HG02642 (cell line): ENCODE results near the gene MBNL1.

Source experiments
- ATAC-seq: cut with Tn5 transposase; IDR thresholded peaks from one replicate; pipeline ENCODE4 v1.9.1; 2021; ENCODE audit warnings: mild to moderate bottlenecking; ENCODE audit not compliant: unreplicated experiment, poor library complexity

The MBNL1 gene

DNA sequence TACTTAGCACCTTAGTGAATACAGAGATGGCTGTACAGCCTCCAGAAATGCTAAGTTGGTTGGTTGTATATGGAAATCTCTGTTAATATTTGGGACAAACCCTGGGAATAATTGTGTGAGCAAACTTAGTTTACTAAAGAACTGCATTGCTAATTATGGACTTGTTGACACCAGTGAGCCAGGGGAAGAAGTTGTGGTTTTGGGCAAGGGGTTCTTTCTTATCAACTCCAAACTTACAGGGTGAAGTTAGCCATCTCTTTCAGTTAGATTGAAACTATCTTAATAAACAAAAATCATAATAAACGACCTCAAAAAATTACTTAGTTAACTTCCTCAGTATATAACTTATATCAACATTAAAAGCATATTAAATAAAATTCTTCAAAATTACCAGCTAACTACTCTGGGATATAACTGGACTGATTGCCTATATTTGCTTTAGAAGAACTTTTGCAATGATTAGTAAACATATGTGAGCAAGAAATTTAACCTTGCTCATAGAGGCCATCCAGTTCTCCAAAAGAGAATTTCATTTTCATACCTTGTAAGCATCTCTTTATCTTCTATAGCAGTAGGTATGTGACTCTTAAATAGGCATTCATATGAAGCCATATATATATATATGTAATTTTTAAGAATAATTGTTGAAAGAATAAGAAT is 24.7 kb downstream of the MBNL1 start:
- ATAC-seq: no peak

DNA sequence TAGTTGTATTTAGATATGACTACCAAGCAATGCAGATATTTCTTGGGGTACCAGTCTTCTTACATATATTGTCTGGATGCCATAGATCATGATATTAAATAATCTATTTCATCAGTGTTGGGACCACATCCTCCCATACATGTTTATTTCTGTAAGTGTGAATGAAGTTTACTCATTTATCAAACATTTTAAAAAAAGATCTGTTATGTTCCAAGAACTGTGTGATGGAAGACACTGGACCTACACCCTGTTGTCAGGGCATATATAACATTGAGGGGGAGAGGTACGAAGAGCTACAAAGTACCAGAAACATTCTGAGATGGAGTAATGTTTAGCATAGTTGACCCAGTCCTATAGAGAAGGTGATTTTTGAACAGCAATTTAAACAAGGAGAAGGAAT is 26.6 kb downstream of the MBNL1 start:
- ATAC-seq: no peak

DNA sequence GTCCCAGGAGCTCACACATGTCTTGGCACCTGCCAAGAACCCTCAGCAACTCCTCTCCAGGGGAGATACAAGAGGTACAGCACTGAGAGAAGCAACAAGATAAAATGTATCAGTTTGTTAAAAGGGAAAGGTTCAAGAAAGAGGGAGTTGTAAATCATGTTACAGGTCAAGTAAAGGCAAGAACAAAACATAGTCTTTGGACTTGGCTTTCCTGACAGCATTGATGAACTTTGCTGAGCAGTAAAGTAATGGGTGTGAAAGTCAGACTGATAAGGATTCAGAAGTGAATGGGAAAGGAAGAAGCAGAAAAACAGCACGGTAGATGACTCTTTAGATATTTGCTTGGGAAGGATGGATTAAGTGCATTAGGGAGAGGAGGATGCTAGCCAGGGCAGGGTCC is 27.1 kb downstream of the MBNL1 start:
- ATAC-seq: no peak

DNA sequence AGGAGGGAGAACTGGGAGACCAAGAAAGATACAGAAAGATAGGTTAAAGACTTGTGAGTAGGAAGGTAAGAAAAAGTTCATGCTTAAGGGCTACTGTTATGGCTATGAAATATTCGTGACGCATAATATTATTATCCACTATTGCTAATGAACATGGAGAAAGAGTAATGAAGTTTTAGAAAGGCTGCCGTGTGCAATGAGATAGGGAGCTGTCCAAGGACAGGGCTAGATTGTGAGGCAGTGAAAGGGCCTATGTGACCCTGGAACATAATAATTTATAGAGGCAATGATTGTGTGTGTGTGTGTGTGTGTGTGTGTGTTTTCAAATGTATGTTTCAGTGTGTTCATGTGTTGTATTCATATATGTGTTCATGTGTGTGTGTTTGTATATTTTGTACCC is 27.7 kb downstream of the MBNL1 start:
- ATAC-seq: no peak

DNA sequence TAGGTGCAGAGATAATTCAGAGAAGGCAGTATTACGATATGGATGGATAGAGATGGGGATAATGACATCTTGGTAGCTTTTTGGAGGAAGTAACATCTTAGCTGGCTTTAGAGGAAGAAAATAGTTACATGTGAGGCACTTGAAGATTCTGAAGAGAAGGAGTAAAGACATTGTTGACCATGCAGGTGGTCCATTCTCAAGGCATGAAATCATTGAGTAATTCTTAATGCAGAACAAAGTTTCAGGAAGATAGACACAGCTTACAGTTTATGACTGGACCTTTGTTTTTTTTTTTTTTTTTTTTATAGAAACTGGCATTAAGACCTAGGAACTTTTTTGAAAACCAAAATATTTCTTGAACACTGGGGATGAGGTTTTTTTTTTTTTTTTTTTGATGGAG is 28.2 kb downstream of the MBNL1 start:
- no peak for ATAC-seq

DNA sequence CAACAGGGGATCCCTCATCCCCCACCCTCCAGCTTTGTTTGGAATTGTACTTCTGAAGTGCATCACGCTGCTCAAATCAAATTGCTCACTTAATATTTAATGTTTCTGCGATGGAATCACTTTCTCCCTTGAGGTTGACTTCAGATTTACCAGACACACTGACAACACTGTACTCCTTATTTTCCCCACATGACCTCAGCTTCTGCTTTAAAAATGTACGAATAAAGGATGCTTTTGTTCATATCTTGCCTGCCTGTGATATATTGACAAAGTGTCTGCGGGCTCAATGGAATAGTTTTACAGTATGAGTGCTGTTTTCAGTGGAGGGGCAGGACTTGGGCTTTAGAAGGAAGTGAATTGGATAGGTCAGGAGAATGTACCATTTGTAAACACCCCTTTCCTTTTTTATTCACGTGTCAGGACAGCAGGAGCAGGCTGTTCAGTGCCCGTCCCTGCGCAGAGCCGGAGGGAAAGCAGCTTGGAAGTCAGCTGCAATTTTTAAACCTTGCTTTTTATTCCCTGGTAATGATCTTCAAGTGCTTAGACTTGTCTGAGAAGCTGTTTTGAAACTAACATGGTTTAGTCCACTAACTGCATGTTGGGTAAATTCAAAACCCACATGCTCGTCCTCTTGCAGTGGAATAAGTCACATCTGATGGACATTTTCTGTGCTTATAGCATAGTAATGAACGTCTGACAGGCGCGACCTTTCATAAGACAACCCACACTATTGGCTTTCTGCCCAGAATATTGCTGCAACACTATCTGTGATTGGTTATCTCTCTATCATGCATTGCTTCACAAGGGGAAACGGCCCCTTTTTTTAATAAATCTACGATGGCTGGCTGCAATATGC is 29.9 kb downstream of the MBNL1 start:
- ATAC-seq: peak; percentile 60

DNA sequence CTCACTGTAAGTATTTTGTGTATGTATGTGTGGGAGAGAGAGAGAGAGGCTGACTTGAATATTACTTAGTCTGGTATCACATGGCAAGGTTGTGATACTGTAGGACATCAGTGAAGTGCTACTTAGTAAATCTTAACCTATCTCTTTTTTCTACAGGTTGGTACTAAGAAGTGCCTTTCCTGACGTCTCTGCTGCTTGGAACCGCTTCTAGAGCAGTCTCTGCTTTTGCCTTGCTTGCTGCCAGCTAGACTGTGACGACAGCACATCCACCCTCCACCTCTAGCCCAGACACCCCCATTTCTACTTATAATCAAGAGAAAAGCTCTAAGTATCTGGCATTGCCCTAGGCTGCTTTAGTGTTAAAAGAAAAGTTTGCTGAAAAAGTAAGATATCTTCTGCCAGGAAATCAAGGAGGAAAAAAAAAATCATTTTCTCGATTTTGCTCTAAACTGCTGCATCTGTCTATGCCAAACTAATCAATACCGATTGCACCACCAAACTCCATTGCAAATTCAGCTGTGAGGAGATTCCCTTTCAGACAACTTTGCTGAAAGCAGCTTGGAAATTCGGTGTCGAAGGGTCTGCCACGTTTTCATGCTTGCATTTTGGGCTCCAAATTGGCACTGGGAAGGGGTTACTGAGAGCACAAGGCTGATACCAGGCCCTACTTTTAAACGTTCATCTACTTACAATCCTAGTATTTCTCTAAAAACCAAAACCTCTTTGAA is 30.7 kb downstream of the MBNL1 start:
- ATAC-seq: no peak

DNA sequence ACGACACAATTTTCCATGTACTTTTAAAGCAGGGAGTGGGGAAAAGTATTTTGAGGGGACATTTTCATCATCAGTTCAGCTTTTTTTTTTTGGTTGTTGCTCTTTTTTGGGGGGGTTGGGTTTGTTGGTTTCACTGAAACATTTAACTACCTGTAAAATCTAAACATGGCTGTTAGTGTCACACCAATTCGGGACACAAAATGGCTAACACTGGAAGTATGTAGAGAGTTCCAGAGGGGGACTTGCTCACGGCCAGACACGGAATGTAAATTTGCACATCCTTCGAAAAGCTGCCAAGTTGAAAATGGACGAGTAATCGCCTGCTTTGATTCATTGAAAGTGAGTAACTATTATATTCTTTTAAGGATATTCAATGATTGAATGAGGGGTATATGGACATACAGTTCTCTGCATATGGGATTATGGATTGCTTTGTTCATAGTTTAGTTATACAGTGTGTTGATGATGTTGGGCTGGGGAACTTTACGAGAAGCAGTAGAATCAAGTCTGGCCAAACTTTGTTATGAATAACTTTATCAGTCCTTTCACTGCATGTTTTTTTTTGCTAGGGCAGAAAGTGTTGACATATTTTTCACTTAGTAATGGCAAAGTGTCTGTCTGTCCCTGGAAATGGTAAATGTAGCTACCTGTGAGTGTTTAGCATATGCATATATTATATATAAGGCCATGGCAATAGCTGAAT is 31.5 kb downstream of the MBNL1 start:
- ATAC-seq: no peak

DNA sequence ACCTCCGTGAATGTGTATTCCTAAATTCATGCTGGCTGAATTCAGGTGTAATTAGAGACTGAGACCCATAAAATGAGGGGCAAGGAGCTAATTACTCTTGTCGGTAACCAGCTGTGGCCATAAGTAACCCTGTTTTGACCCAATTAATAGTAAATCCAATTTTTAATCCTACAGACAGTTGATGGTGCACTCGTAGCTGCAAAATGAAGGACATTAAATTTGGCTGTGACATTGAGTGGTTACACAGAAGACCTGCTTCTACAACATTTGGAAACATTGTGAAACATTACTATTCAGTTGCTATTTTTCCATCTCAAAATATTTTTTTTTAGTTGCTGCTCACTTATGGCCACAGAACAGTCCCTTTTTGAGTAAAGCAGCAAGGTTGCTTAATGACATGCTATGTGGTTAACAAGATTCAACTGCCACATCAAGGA is 33.0 kb downstream of the MBNL1 start:
- ATAC-seq: no peak

DNA sequence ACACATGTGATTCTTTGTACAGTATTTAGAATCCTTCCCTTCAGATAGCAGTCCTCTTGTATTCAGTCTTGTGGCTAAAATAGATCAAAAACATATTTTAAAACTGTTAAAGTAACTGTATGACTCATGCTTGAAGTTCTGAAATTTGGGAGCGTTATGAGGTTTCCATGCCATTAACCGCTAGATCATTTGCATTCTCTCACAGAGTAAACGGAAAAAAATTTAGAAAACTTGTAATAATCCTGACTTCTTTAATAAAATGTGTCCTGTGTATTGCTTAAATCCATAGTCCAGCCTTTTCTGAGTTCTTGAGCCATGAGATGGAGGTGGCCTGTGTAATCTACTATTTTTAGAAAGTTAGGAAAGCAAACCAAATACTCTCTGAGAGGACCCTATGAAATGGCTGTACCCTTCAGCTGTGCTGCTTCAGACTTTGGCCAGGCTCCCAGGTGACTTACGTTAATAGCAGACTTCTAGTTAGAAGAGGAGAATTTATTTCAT is 33.8 kb downstream of the MBNL1 start:
- ATAC-seq: peak; percentile 70

DNA sequence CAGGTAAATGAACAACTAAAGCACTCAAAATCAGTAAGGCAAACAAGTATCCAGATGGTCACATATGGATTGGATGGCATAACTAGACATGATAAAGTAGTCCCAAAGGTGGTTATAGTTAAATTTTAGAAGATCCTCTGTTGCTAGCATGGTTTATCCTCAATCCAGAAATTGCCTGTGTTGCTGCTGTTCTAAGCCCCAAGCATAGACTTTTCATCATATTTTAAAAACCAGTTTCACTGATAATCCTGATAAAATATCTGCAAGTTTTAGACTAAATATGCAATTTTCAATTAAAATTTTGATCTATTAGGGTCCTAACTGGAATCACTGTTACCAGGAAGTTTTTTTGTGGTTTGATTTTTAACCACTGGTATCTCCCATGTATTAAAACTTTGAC is 35.4 kb downstream of the MBNL1 start:
- no peak for ATAC-seq

DNA sequence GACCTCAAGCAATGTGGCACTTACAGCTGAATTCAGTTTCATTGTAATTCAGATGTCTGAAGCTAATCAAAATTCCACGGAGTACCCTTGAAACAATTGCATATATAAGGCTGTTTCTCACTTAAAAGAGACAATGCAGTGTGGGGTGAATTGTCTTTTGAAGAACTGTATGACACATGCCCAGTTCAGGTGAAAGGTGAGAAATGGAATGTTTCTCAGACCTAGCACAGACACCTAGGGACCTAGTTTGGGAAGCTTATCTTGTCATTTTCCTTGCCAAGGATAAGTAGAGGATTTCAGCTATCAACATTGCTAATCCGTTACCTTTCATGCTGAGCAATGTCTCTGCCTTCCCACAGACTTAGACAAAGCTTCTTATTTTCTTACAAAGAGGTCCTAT is 36.3 kb downstream of the MBNL1 start:
- ATAC-seq: no peak

DNA sequence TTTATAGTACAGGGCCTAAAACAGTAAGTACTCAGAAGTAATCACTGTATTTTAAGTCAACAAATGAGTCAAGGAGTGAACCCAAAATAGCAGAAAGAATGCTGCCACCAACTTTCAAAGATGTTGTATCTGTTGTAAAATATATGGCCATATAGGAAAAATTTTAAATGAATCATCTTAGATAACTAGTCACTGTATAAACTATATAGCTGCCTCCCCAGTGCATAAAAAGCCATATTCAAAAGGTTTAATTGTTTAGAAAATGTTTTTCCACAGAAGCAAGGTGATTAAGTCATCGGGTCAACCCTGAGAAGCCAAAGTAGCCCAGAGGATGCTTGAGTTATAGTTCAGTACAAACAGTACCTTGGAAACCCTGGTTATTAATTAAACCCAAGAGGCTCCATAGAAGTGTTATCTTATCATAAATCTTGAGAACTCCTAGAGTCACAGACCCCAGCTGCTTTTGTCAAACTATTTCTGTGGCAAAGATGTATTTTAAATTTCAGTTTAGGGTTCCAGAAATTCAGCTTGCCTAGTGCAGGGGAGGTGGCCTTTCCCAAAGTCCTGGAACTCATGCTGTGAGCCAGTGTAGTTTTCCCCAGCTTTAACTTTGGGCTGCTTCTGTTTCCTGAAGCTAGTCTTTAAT is 39.2 kb downstream of the MBNL1 start:
- no peak for ATAC-seq

DNA sequence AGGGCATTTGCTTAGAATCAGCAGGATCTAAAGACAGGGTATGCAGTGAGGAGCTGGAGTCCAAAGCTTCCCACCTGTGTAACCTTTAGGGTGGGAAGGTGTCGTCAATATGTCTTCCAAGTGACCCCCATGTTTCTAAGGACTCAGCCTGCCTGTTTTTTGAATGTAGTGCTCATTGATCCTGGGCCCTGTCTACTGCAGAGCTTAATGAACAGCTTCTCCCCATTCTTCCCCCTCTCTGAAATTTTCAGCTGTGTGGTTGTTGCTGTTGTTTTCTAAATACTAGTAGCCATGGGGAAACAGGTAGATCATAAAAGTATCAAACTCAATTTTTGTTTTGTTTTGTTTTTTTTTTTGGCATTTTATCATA is 39.7 kb downstream of the MBNL1 start:
- no peak for ATAC-seq

DNA sequence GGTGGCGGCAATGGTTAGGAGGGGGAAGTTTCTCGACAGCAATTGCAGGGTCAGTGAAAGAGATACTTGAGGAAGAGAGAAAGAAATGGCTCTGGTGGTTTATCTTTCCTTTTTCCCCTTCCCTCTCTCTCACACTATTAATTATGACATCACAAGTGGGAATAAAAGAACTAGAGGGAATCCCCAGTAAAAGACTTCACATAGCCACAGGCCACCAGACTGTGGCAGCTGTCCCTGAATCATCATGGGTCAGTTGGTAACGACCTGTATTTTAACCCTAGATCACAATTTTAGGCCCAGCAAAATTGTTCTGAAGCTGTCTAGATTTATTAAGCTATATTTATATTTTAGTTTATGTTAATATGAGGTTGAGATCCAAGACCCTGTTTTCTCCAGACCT is 40.3 kb downstream of the MBNL1 start:
- no peak for ATAC-seq

DNA sequence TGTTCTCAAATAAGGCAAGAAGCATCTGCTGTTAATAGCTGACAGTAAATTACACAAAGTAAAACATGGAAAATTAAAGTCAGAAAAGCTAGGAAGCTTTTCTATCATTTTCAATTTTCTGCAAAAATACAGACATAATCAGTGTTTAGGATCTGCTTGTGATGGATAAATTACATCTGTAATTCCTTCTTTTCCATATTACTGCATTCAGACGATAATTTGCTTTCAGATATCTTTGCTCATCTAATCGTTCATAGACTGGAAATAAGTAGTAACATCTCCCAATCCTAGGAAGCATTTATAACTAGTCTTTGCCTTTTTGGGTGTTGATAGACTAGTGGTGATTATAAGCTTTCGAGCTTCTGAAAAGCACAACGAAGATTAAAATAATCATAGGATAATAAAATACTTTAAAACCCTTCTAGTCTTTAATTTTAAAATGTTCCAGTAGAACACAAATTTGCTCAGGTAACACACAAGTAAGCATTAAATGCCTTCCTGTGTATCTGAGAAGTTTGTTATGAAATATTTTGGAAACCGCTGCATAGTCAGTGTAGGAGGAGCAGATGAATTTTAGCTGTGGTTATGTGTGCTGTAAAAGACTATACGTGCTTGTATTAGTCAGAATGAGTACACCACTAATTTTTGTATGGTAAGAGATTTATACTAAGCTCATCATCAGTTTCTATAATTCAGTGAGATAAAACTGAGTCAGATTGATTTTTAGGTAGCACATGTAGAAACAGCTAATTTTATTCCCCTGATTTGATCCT is 41.0 kb downstream of the MBNL1 start:
- ATAC-seq: no peak

DNA sequence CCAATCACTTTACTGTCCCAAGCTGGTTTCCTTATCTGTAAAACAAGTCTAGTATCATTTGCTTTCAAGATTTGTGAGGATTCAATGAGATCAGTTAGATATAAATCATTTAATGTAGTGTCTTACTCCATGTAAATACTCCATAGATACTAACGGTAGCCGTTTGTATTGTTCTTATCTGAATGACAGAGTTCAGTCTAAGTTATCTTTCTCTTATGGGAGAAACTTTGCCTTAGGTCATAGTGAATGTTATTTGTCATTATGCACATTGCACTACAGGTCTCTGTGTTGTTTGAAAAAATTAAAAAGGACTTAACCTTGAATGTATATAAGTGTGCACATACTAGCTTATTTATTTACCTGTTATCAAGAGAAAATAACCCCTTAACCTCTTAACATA is 44.7 kb downstream of the MBNL1 start:
- no peak for ATAC-seq

DNA sequence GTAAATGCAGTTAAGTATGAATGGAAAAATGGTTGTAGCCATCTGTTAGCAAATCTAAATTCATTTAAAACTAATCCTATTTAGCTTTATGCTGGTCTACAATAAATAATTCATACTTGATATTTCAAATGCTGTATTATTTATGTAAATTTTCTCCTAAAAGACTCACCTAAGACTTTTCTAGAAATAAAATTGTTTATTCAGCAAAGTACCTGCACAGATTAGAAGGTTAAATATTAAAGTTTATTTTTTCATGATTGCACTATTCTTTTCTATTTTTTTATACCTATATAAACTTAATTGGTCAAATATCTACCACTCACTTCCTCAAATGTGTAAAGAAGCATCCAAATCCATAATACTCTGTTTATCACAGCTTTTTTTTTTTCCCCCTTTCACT is 45.2 kb downstream of the MBNL1 start:
- no peak for ATAC-seq

DNA sequence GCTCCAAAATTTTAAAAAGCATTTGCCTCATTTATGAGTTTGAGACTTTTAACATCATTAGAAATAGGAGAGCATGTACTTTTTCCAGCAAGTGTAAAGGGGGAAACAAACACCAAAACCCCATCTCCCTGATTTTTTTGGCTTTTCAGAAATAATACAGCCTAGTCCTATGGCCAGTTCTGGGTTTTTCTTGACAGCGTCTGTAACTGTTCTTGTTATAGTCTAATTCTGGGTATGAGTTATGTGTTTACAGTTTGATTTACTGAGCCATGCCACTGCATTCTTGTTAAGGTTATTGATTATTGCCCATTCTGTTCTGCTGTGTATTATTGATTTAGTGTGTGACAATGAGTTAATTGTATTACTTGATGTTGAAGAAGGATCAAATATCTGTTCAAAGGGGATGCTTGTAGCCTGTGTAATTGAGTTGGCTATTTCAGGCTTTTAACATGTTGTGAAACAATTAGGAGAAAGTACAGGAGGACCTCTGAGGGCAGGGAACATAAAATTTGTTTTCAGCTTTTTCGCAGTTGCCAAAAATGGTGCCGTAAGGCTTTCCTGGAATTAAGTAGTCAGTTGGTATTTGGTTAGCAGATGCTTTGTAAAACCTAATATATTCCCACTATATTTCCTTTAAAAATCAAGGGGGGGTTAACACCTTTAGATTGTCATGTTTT is 46.1 kb downstream of the MBNL1 start:
- ATAC-seq: no peak
